ENCODE measurements around the gene TGFA. TPM values are rescaled to one million over a fixed set of nuclear protein-coding genes. Genes with fewer than 3 reads are reported as not detected.
A peak's percentile ranks its signal among the peaks of the same experiment; 100 is the strongest.

The TGFA gene
- total RNA-seq, 1 donor from 2014 or later = 1.1 TPM

DNA sequence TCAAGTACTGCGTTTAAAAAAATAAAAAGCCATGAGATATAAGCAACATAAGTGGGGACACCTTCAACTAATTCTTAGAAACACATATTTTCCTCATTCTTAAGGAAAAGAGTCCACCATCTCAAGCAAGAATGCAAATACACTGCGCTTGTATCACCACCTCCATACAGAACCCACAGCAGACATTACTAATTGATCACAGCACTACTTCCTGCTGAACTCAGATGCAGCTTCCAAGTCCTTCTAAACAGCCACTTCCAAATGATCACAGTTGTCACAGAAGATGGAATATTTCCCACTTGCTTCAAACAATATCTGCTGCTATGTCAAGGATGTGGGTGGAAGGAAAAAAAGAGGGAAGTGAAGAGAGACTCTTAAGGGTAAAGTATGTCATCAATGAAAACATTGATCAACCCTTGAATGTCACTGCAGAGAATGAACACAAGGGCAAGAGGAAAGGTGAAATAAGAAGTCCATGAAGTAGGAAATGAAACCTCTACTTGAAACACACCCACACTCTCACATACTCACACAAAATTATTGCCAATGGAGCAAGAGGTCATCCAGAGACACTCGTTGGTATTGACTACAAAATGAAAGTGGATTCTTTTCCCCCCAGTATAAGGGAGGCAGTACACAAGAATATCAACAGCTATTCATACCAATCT, 22.1 kb downstream of the TGFA start:
- Histone ChIP-seq H3K9me3 (replicated peaks) (peaks cover 9% of the 10 kb centered on the region), H3K27ac (replicated peaks) (no peak overlapping the region), H3K4me3 (no peak overlapping the region), H3K36me3 (no peaks in the 10 kb centered on the region), H3K27me3 (ENCODE audit: low read depth) (peaks cover 8% of the 10 kb centered on the region), H3K4me1 (peaks cover 6% of the 10 kb centered on the region)
- intact Hi-C loops (cut with micrococcal nuclease) = no loop called here
- no peak for DNase-seq
- TF ChIP-seq, protein P1, sequence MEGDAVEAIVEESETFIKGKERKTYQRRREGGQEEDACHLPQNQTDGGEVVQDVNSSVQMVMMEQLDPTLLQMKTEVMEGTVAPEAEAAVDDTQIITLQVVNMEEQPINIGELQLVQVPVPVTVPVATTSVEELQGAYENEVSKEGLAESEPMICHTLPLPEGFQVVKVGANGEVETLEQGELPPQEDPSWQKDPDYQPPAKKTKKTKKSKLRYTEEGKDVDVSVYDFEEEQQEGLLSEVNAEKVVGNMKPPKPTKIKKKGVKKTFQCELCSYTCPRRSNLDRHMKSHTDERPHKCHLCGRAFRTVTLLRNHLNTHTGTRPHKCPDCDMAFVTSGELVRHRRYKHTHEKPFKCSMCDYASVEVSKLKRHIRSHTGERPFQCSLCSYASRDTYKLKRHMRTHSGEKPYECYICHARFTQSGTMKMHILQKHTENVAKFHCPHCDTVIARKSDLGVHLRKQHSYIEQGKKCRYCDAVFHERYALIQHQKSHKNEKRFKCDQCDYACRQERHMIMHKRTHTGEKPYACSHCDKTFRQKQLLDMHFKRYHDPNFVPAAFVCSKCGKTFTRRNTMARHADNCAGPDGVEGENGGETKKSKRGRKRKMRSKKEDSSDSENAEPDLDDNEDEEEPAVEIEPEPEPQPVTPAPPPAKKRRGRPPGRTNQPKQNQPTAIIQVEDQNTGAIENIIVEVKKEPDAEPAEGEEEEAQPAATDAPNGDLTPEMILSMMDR (IDR thresholded peaks at IDR 0.05; ENCODE audit: borderline replicate concordance) = no peak

DNA sequence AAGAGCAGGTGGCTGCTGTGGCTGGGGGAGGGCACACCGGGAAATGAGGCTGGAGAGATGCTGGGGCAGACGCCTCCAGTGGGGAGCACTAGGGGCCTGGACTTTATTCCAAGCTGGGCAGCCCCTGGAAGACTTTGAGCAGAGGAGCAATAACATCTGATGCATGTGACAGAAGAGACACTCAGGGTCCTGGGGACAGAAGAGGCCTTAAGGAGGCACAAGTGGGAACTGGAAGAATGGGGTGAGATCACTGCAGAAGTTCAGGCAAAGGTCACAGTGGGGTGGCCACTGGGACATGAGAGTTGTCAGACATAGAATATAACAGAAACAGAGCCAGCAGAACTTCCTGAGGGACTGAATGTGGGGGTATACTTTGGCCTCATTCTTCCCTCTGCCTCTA, 24.0 kb downstream of the TGFA start:
- Histone ChIP-seq H3K27ac (replicated peaks) (peak overlapping the region; percentile 3), H3K9me3 (replicated peaks) (peaks cover 3% of the 10 kb centered on the region), H3K27me3 (ENCODE audit: low read depth) (peaks cover 2% of the 10 kb centered on the region), H3K4me3 (no peak overlapping the region), H3K4me1 (peaks cover 17% of the 10 kb centered on the region), H3K36me3 (no peaks in the 10 kb centered on the region)
- intact Hi-C loops (cut with micrococcal nuclease) = no loop called here
- no peak for DNase-seq
- TF ChIP-seq, protein P1 (IDR thresholded peaks at IDR 0.05; ENCODE audit: borderline replicate concordance) = no peak

DNA sequence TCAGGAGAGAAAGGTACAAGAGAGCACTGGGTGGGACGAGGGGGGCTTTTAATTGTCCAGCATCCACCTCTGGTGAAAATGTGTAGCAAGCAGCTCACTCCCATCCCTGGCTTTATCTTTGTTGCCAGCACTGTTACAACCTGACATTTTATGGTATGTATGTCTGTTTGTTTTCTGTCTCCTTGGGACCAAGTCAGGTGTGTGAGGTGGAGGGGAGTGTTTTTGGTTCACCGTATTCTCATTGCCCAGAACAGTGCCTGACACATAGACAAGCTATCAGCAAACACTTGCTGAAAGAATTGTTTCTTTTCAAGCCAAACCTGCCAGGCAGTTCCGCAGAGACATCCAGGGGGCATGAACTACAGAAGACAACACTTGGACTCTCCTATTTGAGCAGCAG, 24.7 kb downstream of the TGFA start:
- no peak for DNase-seq
- TF ChIP-seq, protein P1 (IDR thresholded peaks at IDR 0.05; ENCODE audit: borderline replicate concordance) = no peak
- H3K4me3 ChIP-seq = no peak overlapping the region
- no peaks in the 10 kb centered on the region for H3K36me3 ChIP-seq
- H3K27me3 ChIP-seq (ENCODE audit: low read depth) = no peaks in the 10 kb centered on the region
- peaks cover 3% of the 10 kb centered on the region for H3K9me3 ChIP-seq (replicated peaks)
- H3K27ac ChIP-seq (replicated peaks) = no peak overlapping the region
- intact Hi-C loops (cut with micrococcal nuclease) = no loop called here
- H3K4me1 ChIP-seq = peaks cover 21% of the 10 kb centered on the region

DNA sequence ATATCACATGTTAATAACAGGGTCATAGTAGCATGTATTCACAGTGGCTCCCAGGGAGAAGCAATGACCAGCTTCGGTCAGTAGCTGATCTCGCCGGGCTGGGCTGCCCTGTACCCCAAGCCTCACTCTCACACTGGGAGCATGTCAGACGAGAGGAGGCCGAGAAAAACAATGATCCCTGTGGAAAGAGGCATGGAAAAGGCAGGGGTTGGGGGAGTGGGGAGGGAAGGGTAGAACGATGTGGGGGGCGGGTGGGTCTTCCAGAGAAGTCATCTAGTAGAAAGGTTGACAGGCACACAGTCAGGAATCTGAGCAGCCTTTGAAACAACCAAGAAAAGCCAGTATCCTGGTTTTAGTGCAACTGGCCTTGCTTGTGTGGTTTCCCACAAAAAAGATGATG, 25.4 kb downstream of the TGFA start:
- TF ChIP-seq, protein P1 (IDR thresholded peaks at IDR 0.05; ENCODE audit: borderline replicate concordance) = no peak
- Histone ChIP-seq H3K9me3 (replicated peaks) (peaks cover 3% of the 10 kb centered on the region), H3K36me3 (no peaks in the 10 kb centered on the region), H3K4me1 (peaks cover 18% of the 10 kb centered on the region), H3K27ac (replicated peaks) (no peak overlapping the region), H3K27me3 (ENCODE audit: low read depth) (no peaks in the 10 kb centered on the region), H3K4me3 (no peak overlapping the region)
- no peak for DNase-seq
- intact Hi-C loops (cut with micrococcal nuclease) = no loop called here

DNA sequence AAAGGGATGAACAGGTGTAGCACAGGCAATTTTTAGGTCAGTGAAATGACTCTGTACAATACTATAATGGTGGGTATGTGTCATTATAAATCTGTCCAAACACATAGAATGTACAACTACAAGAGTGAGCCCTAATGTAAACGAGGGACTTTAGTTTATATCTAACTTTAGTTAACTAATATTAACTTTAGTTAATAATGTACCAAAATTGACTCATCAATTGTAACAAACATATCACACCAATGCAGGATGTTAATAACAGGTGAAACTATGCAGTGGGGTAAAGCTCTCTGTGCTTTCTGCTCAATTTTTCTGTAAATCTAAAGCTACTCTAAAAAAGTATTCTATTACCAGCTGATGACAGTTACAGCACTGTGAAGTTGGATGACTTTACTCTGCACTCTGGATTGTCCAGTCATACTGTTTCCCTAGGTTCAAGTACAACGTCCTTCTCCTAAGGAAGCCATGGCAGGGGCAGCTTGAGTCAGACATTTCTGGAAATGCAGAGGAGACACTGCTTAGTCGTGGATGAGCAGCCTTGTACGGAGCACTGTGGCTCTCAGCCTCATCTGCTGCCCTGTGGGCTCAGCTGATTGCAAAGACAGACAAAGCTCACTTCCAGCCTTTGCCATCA, 26.1 kb downstream of the TGFA start:
- Histone ChIP-seq H3K4me3 (no peak overlapping the region), H3K36me3 (no peaks in the 10 kb centered on the region), H3K27me3 (ENCODE audit: low read depth) (no peaks in the 10 kb centered on the region), H3K27ac (replicated peaks) (no peak overlapping the region), H3K4me1 (peaks cover 18% of the 10 kb centered on the region), H3K9me3 (replicated peaks) (peaks cover 3% of the 10 kb centered on the region)
- intact Hi-C loops (cut with micrococcal nuclease) = no loop called here
- TF ChIP-seq, protein P1 (IDR thresholded peaks at IDR 0.05; ENCODE audit: borderline replicate concordance) = no peak
- DNase-seq = no peak
